Neural progenitor cell (in vitro differentiated cells): Measurements from ENCODE around the gene ABCC1. TPM values are rescaled to one million over a fixed set of nuclear protein-coding genes. Genes with fewer than 3 reads are reported as not detected.

ENCODE experiments used
- DNase-seq: peaks from one replicate; pipeline ENCODE4 v3.0.0-alpha.2; 2016; ENCODE audit warnings: low spot score
- H2AFZ ChIP-seq: fragments of 200-600 bp; sonication (generic); replicated peaks from 2 replicates; pipeline ENCODE4 v1.6.1; 2016; ENCODE audit warnings: antibody characterized with exemption
- H3F3A ChIP-seq: fragments of 200-600 bp; sonication (generic); 2 replicates; pipeline ENCODE4 v1.6.1; 2016; ENCODE audit warnings: antibody characterized with exemption, low read depth
- H3K27ac ChIP-seq: fragments of 200-600 bp; sonication (generic); 2 replicates; pipeline ENCODE4 v1.5.1; 2016; ENCODE audit warnings: mild to moderate bottlenecking
- H3K27me3 ChIP-seq: fragments of 200-600 bp; sonication (generic); 2 replicates; pipeline ENCODE4 v1.6.1; 2016; ENCODE audit warnings: mild to moderate bottlenecking, moderate library complexity
- H3K36me3 ChIP-seq: fragments of 200-600 bp; sonication (generic); 2 replicates; pipeline ENCODE4 v1.5.1; 2016
- H3K4me1 ChIP-seq: fragments of 200-600 bp; sonication (generic); 2 replicates; pipeline ENCODE4 v1.6.1; 2016; ENCODE audit warnings: mixed run types
- H3K4me2 ChIP-seq: fragments of 200-600 bp; sonication (generic); 2 replicates; pipeline ENCODE4 v1.6.1; 2016
- H3K4me3 ChIP-seq: fragments of 200-600 bp; sonication (generic); 2 replicates; pipeline ENCODE4 v1.5.1; 2016
- H3K79me2 ChIP-seq: fragments of 200-600 bp; sonication (generic); 2 replicates; pipeline ENCODE4 v1.6.1; 2016; ENCODE audit warnings: low read depth
- H3K9ac ChIP-seq: fragments of 200-600 bp; sonication (generic); 2 replicates; pipeline ENCODE4 v1.6.1; 2016
- H3K9me3 ChIP-seq: fragments of 200-600 bp; sonication (generic); 2 replicates; pipeline ENCODE4 v1.5.1; 2016; ENCODE audit warnings: low read depth
- H4K20me1 ChIP-seq: fragments of 200-600 bp; sonication (generic); 2 replicates; pipeline ENCODE4 v1.6.1; 2016; ENCODE audit warnings: low read depth
- H3K27ac Mint-ChIP-seq: 3 replicates; pipeline ENCODE4 v1.8.0; 2021; ENCODE audit warnings: mixed read lengths
- H3K27me3 Mint-ChIP-seq: 2 replicates; pipeline ENCODE4 v1.8.0; 2022; ENCODE audit warnings: low read depth, mild to moderate bottlenecking, inconsistent platforms, moderate library complexity, mixed read lengths; ENCODE audit not compliant: insufficient read depth
- H3K36me3 Mint-ChIP-seq: 3 replicates; pipeline ENCODE4 v1.8.0; 2021; ENCODE audit warnings: mixed read lengths
- H3K4me1 Mint-ChIP-seq: 3 replicates; pipeline ENCODE4 v1.8.0; 2021; ENCODE audit warnings: mixed read lengths
- H3K4me3 Mint-ChIP-seq: 3 replicates; pipeline ENCODE4 v1.8.0; 2021; ENCODE audit warnings: mild to moderate bottlenecking, moderate library complexity, mixed read lengths
- H3K9me3 Mint-ChIP-seq: 3 replicates; pipeline ENCODE4 v1.8.0; 2020; ENCODE audit warnings: mixed read lengths
- EZH2 ChIP-seq: fragments of 200-600 bp; sonication (generic); IDR thresholded peaks from 2 replicates; pipeline ENCODE4 v1.6.1; 2017; ENCODE audit warnings: antibody characterized with exemption, mild to moderate bottlenecking, moderate library complexity
- EZH2phosphoT487 ChIP-seq: fragments of 200-600 bp; sonication (generic); IDR thresholded peaks from 2 replicates; pipeline ENCODE4 v1.6.1; 2017; ENCODE audit warnings: antibody characterized with exemption
- total RNA-seq: library from RNA; depleted of rRNA; stranded (reverse); fragments of >200 nt; gene quantifications from 2 replicates; pipeline ENCODE4 v1.2.3, GENCODE V29; 2015; ENCODE audit warnings: low replicate concordance
- TF ChIP-seq, protein P1 (sequence below): fragments of 200-600 bp; sonication (generic); IDR thresholded peaks from 2 replicates; pipeline ENCODE4 v1.5.1; 2017; ENCODE audit warnings: antibody characterized with exemption, mild to moderate bottlenecking

ABCC1 gene
- total RNA-seq, 1 donor from 2014 or later: 17.5 TPM

DNA sequence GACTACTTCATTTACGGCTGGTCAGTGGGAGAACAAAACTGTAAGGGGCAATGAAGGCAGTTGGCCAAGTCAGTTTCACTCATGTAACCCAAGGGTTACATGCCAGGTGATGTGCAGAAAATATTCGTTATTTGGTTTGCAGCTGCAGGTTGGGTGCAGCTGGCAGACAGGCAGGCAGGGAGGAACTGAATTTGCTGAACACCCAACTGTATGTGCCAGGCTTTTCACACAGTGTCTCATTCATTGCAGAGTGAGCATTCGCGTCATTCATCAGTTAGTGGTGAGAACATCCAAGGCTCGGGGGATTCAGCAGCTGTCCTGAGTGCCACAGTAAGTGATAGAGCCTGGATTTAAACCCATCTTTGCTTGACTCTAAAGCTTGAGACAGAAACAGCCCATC, 214.2 kb downstream of the ABCC1 start:
- Mint-ChIP-seq H3K27me3 (peaks cover 2% of the 10 kb centered on the region), H3K4me1 (no peaks in the 10 kb centered on the region), H3K4me3 (no peak overlapping the region), H3K36me3 (no peaks in the 10 kb centered on the region), H3K27ac (no peak overlapping the region), H3K9me3 (peaks cover 28% of the 10 kb centered on the region)
- Histone ChIP-seq H3K9me3 (peaks cover 1% of the 10 kb centered on the region), H3K4me1 (no peaks in the 10 kb centered on the region), H2AFZ (no peak overlapping the region), H3K79me2 (no peaks in the 10 kb centered on the region), H3K9ac (no peak overlapping the region), H3K27ac (no peak overlapping the region), H3F3A (no peaks in the 10 kb centered on the region), H4K20me1 (no peaks in the 10 kb centered on the region), H3K36me3 (no peaks in the 10 kb centered on the region), H3K4me2 (no peak overlapping the region), H3K27me3 (no peaks in the 10 kb centered on the region), H3K4me3 (no peak overlapping the region)
- TF ChIP-seq EZH2 (no peak), EZH2phosphoT487 (no peak)
- TF ChIP-seq, protein P1, sequence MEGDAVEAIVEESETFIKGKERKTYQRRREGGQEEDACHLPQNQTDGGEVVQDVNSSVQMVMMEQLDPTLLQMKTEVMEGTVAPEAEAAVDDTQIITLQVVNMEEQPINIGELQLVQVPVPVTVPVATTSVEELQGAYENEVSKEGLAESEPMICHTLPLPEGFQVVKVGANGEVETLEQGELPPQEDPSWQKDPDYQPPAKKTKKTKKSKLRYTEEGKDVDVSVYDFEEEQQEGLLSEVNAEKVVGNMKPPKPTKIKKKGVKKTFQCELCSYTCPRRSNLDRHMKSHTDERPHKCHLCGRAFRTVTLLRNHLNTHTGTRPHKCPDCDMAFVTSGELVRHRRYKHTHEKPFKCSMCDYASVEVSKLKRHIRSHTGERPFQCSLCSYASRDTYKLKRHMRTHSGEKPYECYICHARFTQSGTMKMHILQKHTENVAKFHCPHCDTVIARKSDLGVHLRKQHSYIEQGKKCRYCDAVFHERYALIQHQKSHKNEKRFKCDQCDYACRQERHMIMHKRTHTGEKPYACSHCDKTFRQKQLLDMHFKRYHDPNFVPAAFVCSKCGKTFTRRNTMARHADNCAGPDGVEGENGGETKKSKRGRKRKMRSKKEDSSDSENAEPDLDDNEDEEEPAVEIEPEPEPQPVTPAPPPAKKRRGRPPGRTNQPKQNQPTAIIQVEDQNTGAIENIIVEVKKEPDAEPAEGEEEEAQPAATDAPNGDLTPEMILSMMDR: no peak
- DNase-seq: no peak

- Histone ChIP-seq H4K20me1 (no peaks in the 10 kb centered on the region), H3K4me1 (no peaks in the 10 kb centered on the region), H2AFZ (no peak overlapping the region), H3K36me3 (no peaks in the 10 kb centered on the region), H3F3A (no peaks in the 10 kb centered on the region), H3K4me3 (no peak overlapping the region), H3K9me3 (no peaks in the 10 kb centered on the region), H3K27me3 (no peaks in the 10 kb centered on the region), H3K9ac (no peak overlapping the region), H3K79me2 (no peaks in the 10 kb centered on the region), H3K27ac (no peak overlapping the region), H3K4me2 (no peak overlapping the region)
- no peak for DNase-seq
- no peaks in the 10 kb centered on the region for H3K36me3 Mint-ChIP-seq
- no peak for TF ChIP-seq EZH2
- TF ChIP-seq EZH2phosphoT487: no peak
- TF ChIP-seq, protein P1: no peak
- H3K27ac Mint-ChIP-seq: no peak overlapping the region
- H3K27me3 Mint-ChIP-seq: peaks cover 2% of the 10 kb centered on the region
- H3K9me3 Mint-ChIP-seq: peaks cover 22% of the 10 kb centered on the region
- no peak overlapping the region for H3K4me3 Mint-ChIP-seq
- H3K4me1 Mint-ChIP-seq: no peaks in the 10 kb centered on the region
These were observed 214.8 kb downstream of the ABCC1 start for GRCh38 chr16:16164243-16164642.

GRCh38 chr16:16166085-16166484, 216.7 kb downstream of the ABCC1 start:
- Mint-ChIP-seq H3K4me1 (no peaks in the 10 kb centered on the region), H3K4me3 (no peak overlapping the region), H3K27ac (no peak overlapping the region), H3K27me3 (peaks cover 2% of the 10 kb centered on the region), H3K9me3 (peaks cover 9% of the 10 kb centered on the region), H3K36me3 (no peaks in the 10 kb centered on the region)
- H3K79me2 ChIP-seq: no peaks in the 10 kb centered on the region
- no peaks in the 10 kb centered on the region for H3K4me1 ChIP-seq
- H3K36me3 ChIP-seq: no peaks in the 10 kb centered on the region
- H3K9me3 ChIP-seq: no peaks in the 10 kb centered on the region
- no peak overlapping the region for H3K9ac ChIP-seq
- H3F3A ChIP-seq: no peaks in the 10 kb centered on the region
- H3K4me3 ChIP-seq: no peak overlapping the region
- no peaks in the 10 kb centered on the region for H3K27me3 ChIP-seq
- TF ChIP-seq EZH2 (no peak), EZH2phosphoT487 (no peak)
- TF ChIP-seq, protein P1: no peak
- no peak for DNase-seq
- no peak overlapping the region for H3K27ac ChIP-seq
- no peak overlapping the region for H3K4me2 ChIP-seq
- H4K20me1 ChIP-seq: no peaks in the 10 kb centered on the region
- H2AFZ ChIP-seq: no peak overlapping the region
